Measurements from ENCODE around the gene LINC01488. TPM values are rescaled to one million over a fixed set of nuclear protein-coding genes. Genes with fewer than 3 reads are reported as not detected.

Gene LINC01488
- total RNA-seq, 4 donors from 2014 or later: not detected

- peaks cover 0 to 25% (median 0%) of the 10 kb centered on the region in 4 donors for H3K4me1 ChIP-seq
- no peak overlapping the region for H3K4me3 ChIP-seq
- H3K27me3 ChIP-seq: no peaks in the 10 kb centered on the region
- H3K36me3 ChIP-seq: no peaks in the 10 kb centered on the region
- no peaks in the 10 kb centered on the region for H3K9me3 ChIP-seq
- no peak overlapping the region for H3K27ac ChIP-seq
- DNase-seq: peak in 1 of 3 donors; percentile 37
- TF ChIP-seq CTCF (IDR thresholded peaks at IDR 0.05) (no peak), POLR2A (IDR thresholded peaks at IDR 0.05) (no peak)
Measured at GRCh38 chr11:69494851-69495250, 13.4 kb downstream of the LINC01488 start.

GRCh38 chr11:69495441-69496201 lies 14.2 kb downstream of the LINC01488 start:
- peak in 1 of 3 donors; percentile 26 for DNase-seq
- TF ChIP-seq POLR2A (IDR thresholded peaks at IDR 0.05) (no peak), CTCF (IDR thresholded peaks at IDR 0.05) (no peak)
- Histone ChIP-seq H3K36me3 (no peaks in the 10 kb centered on the region), H3K4me1 (peaks cover 0 to 32% (median 1%) of the 10 kb centered on the region in 4 donors), H3K27ac (no peak overlapping the region), H3K4me3 (no peak overlapping the region), H3K9me3 (no peaks in the 10 kb centered on the region), H3K27me3 (no peaks in the 10 kb centered on the region)

GRCh38 chr11:69496202-69496557 lies 14.7 kb downstream of the LINC01488 start:
- H3K4me1 ChIP-seq: peaks cover 0 to 36% (median 1%) of the 10 kb centered on the region in 4 donors
- no peak overlapping the region for H3K4me3 ChIP-seq
- H3K9me3 ChIP-seq: no peaks in the 10 kb centered on the region
- TF ChIP-seq POLR2A (IDR thresholded peaks at IDR 0.05) (no peak), CTCF (IDR thresholded peaks at IDR 0.05) (no peak)
- DNase-seq: peak in 1 of 3 donors; percentile 26
- no peaks in the 10 kb centered on the region for H3K36me3 ChIP-seq
- H3K27ac ChIP-seq: no peak overlapping the region
- no peaks in the 10 kb centered on the region for H3K27me3 ChIP-seq

GRCh38 chr11:69496631-69497220 lies 15.3 kb downstream of the LINC01488 start:
- H3K9me3 ChIP-seq: no peaks in the 10 kb centered on the region
- peak in 1 of 3 donors; percentile 28 for DNase-seq
- H3K27me3 ChIP-seq: no peaks in the 10 kb centered on the region
- peak overlapping the region in 2 of 4 donors; percentile 29 to 45 for H3K27ac ChIP-seq
- H3K4me3 ChIP-seq: no peak overlapping the region
- H3K36me3 ChIP-seq: no peaks in the 10 kb centered on the region
- TF ChIP-seq CTCF (IDR thresholded peaks at IDR 0.05) (no peak), POLR2A (IDR thresholded peaks at IDR 0.05) (no peak)
- H3K4me1 ChIP-seq: peaks cover 0 to 36% (median 1%) of the 10 kb centered on the region in 4 donors

- Histone ChIP-seq H3K27ac (peak overlapping the region in 2 of 4 donors; percentile 29 to 45), H3K9me3 (no peaks in the 10 kb centered on the region), H3K4me3 (no peak overlapping the region), H3K4me1 (peaks cover 0 to 36% (median 1%) of the 10 kb centered on the region in 4 donors), H3K36me3 (no peaks in the 10 kb centered on the region), H3K27me3 (no peaks in the 10 kb centered on the region)
- TF ChIP-seq CTCF (IDR thresholded peaks at IDR 0.05) (no peak), POLR2A (IDR thresholded peaks at IDR 0.05) (no peak)
- peak in 2 of 3 donors; percentile 22 to 55 for DNase-seq
Measured at GRCh38 chr11:69497221-69497787, 15.8 kb downstream of the LINC01488 start.

Data from Peyer's patch (tissue), 4 donors.